ENCODE measurements around the gene NCS1. TPM values are rescaled to one million over a fixed set of nuclear protein-coding genes. Genes with fewer than 3 reads are reported as not detected.
A peak's percentile ranks its signal among the peaks of the same experiment; 100 is the strongest.

Gene NCS1
- total RNA-seq, 1 donor from 2014 or later = 20.1 TPM

DNA sequence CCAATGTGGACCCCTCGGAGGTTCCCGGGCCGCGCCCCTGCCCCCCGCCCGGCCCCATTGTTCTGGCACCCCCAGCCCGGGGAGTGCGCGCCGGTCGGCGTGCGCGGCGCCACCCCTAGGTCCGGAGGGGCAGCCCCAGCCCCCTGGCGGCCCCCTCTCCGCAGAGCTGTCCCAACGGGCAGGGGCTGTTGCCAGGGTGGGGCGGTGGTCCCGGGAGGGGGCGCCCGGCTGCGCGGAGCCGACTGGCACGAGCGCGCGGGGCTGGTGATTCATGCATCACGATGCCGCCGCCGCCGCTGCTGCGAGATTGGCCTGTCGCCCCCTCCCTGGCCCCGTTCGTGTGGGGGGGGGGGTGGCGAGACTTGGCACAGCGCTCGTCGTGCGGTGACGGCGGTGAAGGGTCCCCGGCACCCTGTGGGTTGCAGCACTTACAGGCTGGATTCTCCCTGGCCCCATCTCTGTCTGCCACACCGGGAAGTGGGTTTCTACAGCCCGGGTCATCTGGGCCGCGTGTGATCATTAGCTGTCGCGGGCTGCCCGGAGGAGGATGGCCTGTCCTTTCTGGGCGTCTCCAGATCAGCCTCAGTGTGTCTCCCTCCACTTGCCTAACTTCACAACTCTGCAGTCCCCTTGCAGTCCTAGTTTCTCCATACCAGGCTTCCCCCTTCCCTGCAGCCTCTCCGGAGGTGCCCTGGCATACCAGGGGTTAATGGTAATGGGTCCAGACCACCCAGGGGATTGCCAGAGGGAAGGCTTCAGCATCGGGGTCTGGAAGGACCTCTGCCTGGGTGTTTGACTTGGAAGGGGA is 858 bp downstream of the NCS1 start:
- Mint-ChIP-seq H3K36me3 (ENCODE audit: low read depth, unreplicated experiment) (peaks cover 4% of the 10 kb centered on the region), H3K4me3 (ENCODE audit: unreplicated experiment) (peak overlapping the region; percentile 90), H3K27me3 (ENCODE audit: unreplicated experiment) (peaks cover 13% of the 10 kb centered on the region), H3K9me3 (ENCODE audit: unreplicated experiment) (no peaks in the 10 kb centered on the region), H3K4me1 (ENCODE audit: unreplicated experiment) (peaks cover 4% of the 10 kb centered on the region), H3K27ac (ENCODE audit: unreplicated experiment) (no peak overlapping the region)
- TF ChIP-seq, protein P1, sequence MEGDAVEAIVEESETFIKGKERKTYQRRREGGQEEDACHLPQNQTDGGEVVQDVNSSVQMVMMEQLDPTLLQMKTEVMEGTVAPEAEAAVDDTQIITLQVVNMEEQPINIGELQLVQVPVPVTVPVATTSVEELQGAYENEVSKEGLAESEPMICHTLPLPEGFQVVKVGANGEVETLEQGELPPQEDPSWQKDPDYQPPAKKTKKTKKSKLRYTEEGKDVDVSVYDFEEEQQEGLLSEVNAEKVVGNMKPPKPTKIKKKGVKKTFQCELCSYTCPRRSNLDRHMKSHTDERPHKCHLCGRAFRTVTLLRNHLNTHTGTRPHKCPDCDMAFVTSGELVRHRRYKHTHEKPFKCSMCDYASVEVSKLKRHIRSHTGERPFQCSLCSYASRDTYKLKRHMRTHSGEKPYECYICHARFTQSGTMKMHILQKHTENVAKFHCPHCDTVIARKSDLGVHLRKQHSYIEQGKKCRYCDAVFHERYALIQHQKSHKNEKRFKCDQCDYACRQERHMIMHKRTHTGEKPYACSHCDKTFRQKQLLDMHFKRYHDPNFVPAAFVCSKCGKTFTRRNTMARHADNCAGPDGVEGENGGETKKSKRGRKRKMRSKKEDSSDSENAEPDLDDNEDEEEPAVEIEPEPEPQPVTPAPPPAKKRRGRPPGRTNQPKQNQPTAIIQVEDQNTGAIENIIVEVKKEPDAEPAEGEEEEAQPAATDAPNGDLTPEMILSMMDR (IDR thresholded peaks at IDR 0.05; ENCODE audit: unreplicated experiment) = no peak
- no peak for DNase-seq (ENCODE audit: low spot score)

DNA sequence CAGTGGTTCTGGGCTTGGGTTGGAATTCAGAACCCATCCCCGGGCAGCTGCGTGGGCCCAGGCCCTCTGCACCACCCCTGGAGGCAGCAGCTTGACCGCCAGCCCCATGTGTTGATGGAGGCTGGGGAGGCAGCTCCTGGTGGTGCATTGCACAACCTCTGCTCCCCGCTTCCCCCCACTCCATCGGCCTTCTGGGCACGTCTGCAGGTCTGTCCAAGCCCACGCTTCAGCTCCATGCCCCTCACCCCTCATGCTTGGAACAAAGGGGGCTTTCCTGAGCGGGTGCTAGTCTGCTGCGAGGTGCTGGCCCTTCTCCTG is 1.4 kb downstream of the NCS1 start:
- peaks cover 12% of the 10 kb centered on the region for H3K27me3 Mint-ChIP-seq (ENCODE audit: unreplicated experiment)
- H3K36me3 Mint-ChIP-seq (ENCODE audit: low read depth, unreplicated experiment) = peaks cover 4% of the 10 kb centered on the region
- H3K27ac Mint-ChIP-seq (ENCODE audit: unreplicated experiment) = no peak overlapping the region
- H3K4me3 Mint-ChIP-seq (ENCODE audit: unreplicated experiment) = no peak overlapping the region
- H3K4me1 Mint-ChIP-seq (ENCODE audit: unreplicated experiment) = peaks cover 4% of the 10 kb centered on the region
- H3K9me3 Mint-ChIP-seq (ENCODE audit: unreplicated experiment) = no peaks in the 10 kb centered on the region
- DNase-seq (ENCODE audit: low spot score) = no peak
- TF ChIP-seq, protein P1 (IDR thresholded peaks at IDR 0.05; ENCODE audit: unreplicated experiment) = no peak

DNA sequence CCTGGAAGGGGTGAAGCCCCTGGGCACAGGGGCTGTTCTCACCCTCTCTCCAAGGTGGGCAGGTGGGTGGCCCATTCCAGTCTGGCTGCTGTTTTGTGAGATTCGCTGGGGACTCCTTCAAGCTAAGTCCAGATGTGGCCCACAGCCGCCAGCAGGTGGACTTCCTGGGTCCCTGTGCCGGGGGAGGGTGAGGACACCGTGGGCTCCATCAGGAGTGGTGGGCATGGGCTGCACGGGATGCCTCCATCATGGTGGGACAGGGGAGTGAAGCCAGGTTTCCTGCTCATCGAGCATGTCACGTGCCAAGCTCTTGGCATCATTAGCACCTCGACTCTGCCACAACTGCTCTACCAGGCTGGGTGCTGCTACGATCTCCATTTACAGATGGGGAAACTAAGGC is 1.8 kb downstream of the NCS1 start:
- peaks cover 4% of the 10 kb centered on the region for H3K4me1 Mint-ChIP-seq (ENCODE audit: unreplicated experiment)
- H3K36me3 Mint-ChIP-seq (ENCODE audit: low read depth, unreplicated experiment) = peaks cover 4% of the 10 kb centered on the region
- H3K27me3 Mint-ChIP-seq (ENCODE audit: unreplicated experiment) = peaks cover 11% of the 10 kb centered on the region
- DNase-seq (ENCODE audit: low spot score) = no peak
- H3K27ac Mint-ChIP-seq (ENCODE audit: unreplicated experiment) = no peak overlapping the region
- TF ChIP-seq, protein P1 (IDR thresholded peaks at IDR 0.05; ENCODE audit: unreplicated experiment) = no peak
- H3K4me3 Mint-ChIP-seq (ENCODE audit: unreplicated experiment) = peak overlapping the region; percentile 42
- H3K9me3 Mint-ChIP-seq (ENCODE audit: unreplicated experiment) = no peaks in the 10 kb centered on the region

DNA sequence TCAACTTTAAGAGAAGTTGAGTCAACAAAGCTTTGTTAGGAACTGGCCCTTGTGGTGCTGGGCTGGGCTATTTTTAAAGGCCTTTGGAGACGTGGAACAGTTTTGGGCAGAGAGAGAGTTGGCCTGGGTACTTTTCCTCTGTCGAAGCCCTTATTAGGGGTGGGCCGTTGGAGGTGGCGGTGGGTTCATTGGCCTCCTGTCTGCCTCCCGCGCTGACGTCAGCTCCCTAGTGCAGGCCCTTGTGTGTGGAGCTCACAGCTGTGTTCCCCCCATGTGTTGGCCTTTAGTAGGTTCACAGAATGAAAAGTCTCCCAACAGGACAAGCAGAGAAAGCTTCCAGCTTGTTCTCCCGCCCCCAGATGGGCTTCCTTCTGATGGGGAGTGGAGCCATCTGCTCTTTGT is 2.7 kb downstream of the NCS1 start:
- Mint-ChIP-seq H3K4me3 (ENCODE audit: unreplicated experiment) (no peak overlapping the region), H3K27me3 (ENCODE audit: unreplicated experiment) (peaks cover 8% of the 10 kb centered on the region), H3K27ac (ENCODE audit: unreplicated experiment) (no peak overlapping the region), H3K4me1 (ENCODE audit: unreplicated experiment) (peaks cover 4% of the 10 kb centered on the region), H3K36me3 (ENCODE audit: low read depth, unreplicated experiment) (peaks cover 4% of the 10 kb centered on the region), H3K9me3 (ENCODE audit: unreplicated experiment) (no peaks in the 10 kb centered on the region)
- DNase-seq (ENCODE audit: low spot score) = no peak
- TF ChIP-seq, protein P1 (IDR thresholded peaks at IDR 0.05; ENCODE audit: unreplicated experiment) = no peak

DNA sequence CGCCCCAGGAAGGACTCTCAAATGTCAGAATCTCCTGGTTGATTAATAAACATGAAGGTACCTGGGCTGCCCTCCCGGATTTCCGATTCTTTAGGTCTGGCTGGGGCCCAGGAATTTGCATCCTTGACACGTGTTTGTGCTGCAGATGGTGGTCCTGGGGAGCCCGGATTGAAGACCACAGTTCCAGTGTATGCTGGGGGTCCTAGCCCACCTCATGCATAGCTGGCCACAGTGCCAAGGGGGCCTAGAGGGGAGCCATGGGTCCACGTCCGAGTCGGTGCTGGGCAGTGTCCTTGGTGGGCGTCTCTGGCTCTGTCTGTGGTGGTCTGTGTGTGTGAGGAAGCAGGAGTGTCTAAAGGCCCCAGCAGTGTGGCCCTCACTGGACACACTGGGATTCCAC is 3.2 kb downstream of the NCS1 start:
- H3K4me3 Mint-ChIP-seq (ENCODE audit: unreplicated experiment) = no peak overlapping the region
- peaks cover 8% of the 10 kb centered on the region for H3K27me3 Mint-ChIP-seq (ENCODE audit: unreplicated experiment)
- DNase-seq (ENCODE audit: low spot score) = no peak
- H3K36me3 Mint-ChIP-seq (ENCODE audit: low read depth, unreplicated experiment) = peaks cover 4% of the 10 kb centered on the region
- peaks cover 4% of the 10 kb centered on the region for H3K4me1 Mint-ChIP-seq (ENCODE audit: unreplicated experiment)
- TF ChIP-seq, protein P1 (IDR thresholded peaks at IDR 0.05; ENCODE audit: unreplicated experiment) = no peak
- no peak overlapping the region for H3K27ac Mint-ChIP-seq (ENCODE audit: unreplicated experiment)
- H3K9me3 Mint-ChIP-seq (ENCODE audit: unreplicated experiment) = no peaks in the 10 kb centered on the region

Measured in endothelial cell (in vitro differentiated cells).